HEK293 (cell line): ENCODE measurements around the gene PTPRN2.

Experiments
- CTCF ChIP-seq: fragments of 450-650 bp; formaldehyde crosslinking; IDR thresholded peaks from 2 replicates; pipeline ENCODE4 v1.5.1; 2016; ENCODE audit warnings: missing biosample characterization, missing genetic modification characterization
- GLI4 ChIP-seq: fragments of 450-650 bp; formaldehyde crosslinking; IDR thresholded peaks from 2 replicates; pipeline ENCODE4 v1.5.1; 2016; ENCODE audit warnings: missing biosample characterization, missing genetic modification characterization
- SALL2 ChIP-seq: fragments of 450-650 bp; formaldehyde crosslinking; IDR thresholded peaks from 2 replicates; pipeline ENCODE4 v1.5.0; 2017; ENCODE audit warnings: missing biosample characterization, mild to moderate bottlenecking, missing genetic modification characterization, borderline replicate concordance
- TCF7L2 ChIP-seq: IDR thresholded peaks from 2 replicates; pipeline ENCODE4 v1.6.1; 2011; ENCODE audit warnings: low read depth, mild to moderate bottlenecking, inconsistent platforms, low read length, moderate library complexity, borderline replicate concordance
- YY1 ChIP-seq: fragments of 450-650 bp; formaldehyde crosslinking; IDR thresholded peaks from 2 replicates; pipeline ENCODE4 v1.5.1; 2018; ENCODE audit warnings: missing biosample characterization, missing genetic modification characterization
- ZNF37A ChIP-seq: fragments of 450-650 bp; IDR thresholded peaks from 2 replicates; pipeline ENCODE4 v1.5.1; 2018; ENCODE audit warnings: missing biosample characterization, missing genetic modification characterization
- ZNF513 ChIP-seq: fragments of 450-650 bp; IDR thresholded peaks from 2 replicates; pipeline ENCODE4 v1.5.1; 2018; ENCODE audit warnings: missing biosample characterization, missing genetic modification characterization
- ZNF76 ChIP-seq: fragments of 450-650 bp; formaldehyde crosslinking; IDR thresholded peaks from 2 replicates; pipeline ENCODE4; 2016; ENCODE audit warnings: low read depth, missing biosample characterization, missing genetic modification characterization, borderline replicate concordance
- ZNF768 ChIP-seq: fragments of 450-650 bp; formaldehyde crosslinking; IDR thresholded peaks from 2 replicates; pipeline ENCODE4 v1.5.1; 2018; ENCODE audit warnings: missing biosample characterization, mild to moderate bottlenecking, missing genetic modification characterization
- ZNF777 ChIP-seq: fragments of 450-650 bp; formaldehyde crosslinking; IDR thresholded peaks from 2 replicates; pipeline ENCODE4 v1.5.1; 2017; ENCODE audit warnings: missing biosample characterization, missing genetic modification characterization, borderline replicate concordance
- ZNF792 ChIP-seq: fragments of 450-650 bp; formaldehyde crosslinking; IDR thresholded peaks from 2 replicates; pipeline ENCODE4 v1.5.1; 2016; ENCODE audit warnings: missing biosample characterization, missing genetic modification characterization
- TF ChIP-seq, protein P1 (sequence below): fragments of 450-650 bp; formaldehyde crosslinking; IDR thresholded peaks from 2 replicates; pipeline ENCODE4 v1.5.1; 2016; ENCODE audit warnings: missing biosample characterization, missing genetic modification characterization

GRCh38 chr7:158138329-158138597, 449.4 kb downstream of the PTPRN2 start:
- TF ChIP-seq CTCF (tag by site-specific recombination) (no peak), ZNF792 (tag by site-specific recombination) (no peak), SALL2 (tag by site-specific recombination) (no peak), GLI4 (tag by site-specific recombination) (no peak), ZNF37A (tag by site-specific recombination) (no peak), ZNF76 (tag by site-specific recombination) (no peak), ZNF513 (no peak), ZNF768 (tag by site-specific recombination) (no peak), ZNF777 (tag by site-specific recombination) (no peak), TCF7L2 (no peak), YY1 (no peak)
- TF ChIP-seq, protein P1, sequence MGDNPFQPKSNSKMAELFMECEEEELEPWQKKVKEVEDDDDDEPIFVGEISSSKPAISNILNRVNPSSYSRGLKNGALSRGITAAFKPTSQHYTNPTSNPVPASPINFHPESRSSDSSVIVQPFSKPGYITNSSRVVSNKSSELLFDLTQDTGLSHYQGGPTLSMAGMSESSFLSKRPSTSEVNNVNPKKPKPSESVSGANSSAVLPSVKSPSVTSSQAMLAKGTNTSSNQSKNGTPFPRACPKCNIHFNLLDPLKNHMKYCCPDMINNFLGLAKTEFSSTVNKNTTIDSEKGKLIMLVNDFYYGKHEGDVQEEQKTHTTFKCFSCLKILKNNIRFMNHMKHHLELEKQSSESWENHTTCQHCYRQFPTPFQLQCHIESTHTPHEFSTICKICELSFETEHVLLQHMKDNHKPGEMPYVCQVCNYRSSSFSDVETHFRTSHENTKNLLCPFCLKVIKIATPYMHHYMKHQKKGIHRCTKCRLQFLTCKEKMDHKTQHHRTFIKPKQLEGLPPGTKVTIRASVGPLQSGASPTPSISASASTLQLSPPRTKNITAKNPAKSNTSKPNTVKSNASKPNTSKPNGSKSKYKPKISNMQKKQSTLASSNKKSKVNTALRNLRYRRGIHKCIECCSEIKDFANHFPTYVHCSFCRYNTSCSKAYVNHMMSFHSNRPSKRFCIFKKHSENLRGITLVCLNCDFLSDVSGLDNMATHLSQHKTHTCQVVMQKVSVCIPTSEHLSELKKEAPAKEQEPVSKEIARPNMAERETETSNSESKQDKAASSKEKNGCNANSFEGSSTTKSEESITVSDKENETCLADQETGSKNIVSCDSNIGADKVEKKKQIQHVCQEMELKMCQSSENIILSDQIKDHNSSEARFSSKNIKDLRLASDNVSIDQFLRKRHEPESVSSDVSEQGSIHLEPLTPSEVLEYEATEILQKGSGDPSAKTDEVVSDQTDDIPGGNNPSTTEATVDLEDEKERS (tag by site-specific recombination) = no peak
